ENCODE measurements around the gene DNTT. TPM values are rescaled to one million over a fixed set of nuclear protein-coding genes. Genes with fewer than 3 reads are reported as not detected.

The DNTT gene
- total RNA-seq, 1 donor from 2014 or later = not detected

DNA sequence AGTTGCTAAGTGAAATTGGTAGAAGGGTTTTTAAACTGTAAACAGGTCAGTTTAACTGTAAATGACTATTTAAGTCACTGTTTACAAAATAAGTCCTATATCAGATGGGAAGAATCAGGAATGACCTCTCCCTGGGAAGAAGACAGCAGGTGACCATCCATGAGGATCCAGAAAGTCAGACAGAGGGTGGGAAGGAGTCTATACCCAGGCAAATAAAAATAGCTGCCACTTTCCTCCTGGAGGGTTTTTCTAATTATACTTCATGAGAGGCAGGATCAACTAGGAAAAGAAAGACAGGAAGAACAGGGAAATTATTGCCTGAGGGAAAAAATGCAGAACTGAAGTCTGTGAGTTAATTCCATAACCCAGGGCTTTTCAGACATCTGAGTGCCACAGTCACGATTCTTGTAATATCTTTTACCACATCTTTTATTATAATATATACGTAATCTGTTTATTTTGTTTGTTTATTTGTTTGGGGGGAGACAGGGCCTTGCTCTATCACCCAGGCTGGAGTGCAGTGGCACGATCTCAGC is 7.0 kb downstream of the DNTT start:
- intact Hi-C loops (cut with micrococcal nuclease) = no loop called here
- Histone ChIP-seq H3K9me3 (replicated peaks) (no peaks in the 10 kb centered on the region), H3K4me3 (no peak overlapping the region), H3K4me1 (peaks cover 28% of the 10 kb centered on the region), H3K36me3 (no peaks in the 10 kb centered on the region), H3K27me3 (ENCODE audit: low read depth) (peaks cover 2% of the 10 kb centered on the region), H3K27ac (replicated peaks) (no peak overlapping the region)
- DNase-seq = no peak
- TF ChIP-seq, protein P1, sequence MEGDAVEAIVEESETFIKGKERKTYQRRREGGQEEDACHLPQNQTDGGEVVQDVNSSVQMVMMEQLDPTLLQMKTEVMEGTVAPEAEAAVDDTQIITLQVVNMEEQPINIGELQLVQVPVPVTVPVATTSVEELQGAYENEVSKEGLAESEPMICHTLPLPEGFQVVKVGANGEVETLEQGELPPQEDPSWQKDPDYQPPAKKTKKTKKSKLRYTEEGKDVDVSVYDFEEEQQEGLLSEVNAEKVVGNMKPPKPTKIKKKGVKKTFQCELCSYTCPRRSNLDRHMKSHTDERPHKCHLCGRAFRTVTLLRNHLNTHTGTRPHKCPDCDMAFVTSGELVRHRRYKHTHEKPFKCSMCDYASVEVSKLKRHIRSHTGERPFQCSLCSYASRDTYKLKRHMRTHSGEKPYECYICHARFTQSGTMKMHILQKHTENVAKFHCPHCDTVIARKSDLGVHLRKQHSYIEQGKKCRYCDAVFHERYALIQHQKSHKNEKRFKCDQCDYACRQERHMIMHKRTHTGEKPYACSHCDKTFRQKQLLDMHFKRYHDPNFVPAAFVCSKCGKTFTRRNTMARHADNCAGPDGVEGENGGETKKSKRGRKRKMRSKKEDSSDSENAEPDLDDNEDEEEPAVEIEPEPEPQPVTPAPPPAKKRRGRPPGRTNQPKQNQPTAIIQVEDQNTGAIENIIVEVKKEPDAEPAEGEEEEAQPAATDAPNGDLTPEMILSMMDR (IDR thresholded peaks at IDR 0.05; ENCODE audit: borderline replicate concordance) = no peak

DNA sequence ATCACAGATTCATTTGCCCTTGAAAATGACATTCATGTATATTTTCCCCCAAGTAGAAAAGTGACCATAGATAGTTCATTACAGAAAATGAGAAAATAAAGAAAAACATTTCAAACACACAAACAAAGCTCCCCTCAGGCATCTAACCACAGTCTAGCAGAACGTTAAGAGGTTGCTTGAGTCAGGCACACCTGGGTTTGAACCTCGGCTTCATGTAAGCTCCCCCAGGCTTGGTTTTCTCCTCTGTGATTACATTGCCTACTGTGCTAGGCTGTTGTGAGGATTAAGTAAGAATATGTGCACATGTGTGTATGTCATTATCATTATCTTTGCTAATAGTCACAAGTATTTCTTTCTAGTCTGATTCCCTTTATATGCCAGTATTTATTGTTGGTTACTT is 9.1 kb downstream of the DNTT start:
- Histone ChIP-seq H3K27ac (replicated peaks) (no peak overlapping the region), H3K9me3 (replicated peaks) (no peaks in the 10 kb centered on the region), H3K36me3 (no peaks in the 10 kb centered on the region), H3K27me3 (ENCODE audit: low read depth) (peaks cover 12% of the 10 kb centered on the region), H3K4me3 (no peak overlapping the region), H3K4me1 (peaks cover 28% of the 10 kb centered on the region)
- TF ChIP-seq, protein P1 (IDR thresholded peaks at IDR 0.05; ENCODE audit: borderline replicate concordance) = no peak
- no peak for DNase-seq
- intact Hi-C loops (cut with micrococcal nuclease) = no loop called here

DNA sequence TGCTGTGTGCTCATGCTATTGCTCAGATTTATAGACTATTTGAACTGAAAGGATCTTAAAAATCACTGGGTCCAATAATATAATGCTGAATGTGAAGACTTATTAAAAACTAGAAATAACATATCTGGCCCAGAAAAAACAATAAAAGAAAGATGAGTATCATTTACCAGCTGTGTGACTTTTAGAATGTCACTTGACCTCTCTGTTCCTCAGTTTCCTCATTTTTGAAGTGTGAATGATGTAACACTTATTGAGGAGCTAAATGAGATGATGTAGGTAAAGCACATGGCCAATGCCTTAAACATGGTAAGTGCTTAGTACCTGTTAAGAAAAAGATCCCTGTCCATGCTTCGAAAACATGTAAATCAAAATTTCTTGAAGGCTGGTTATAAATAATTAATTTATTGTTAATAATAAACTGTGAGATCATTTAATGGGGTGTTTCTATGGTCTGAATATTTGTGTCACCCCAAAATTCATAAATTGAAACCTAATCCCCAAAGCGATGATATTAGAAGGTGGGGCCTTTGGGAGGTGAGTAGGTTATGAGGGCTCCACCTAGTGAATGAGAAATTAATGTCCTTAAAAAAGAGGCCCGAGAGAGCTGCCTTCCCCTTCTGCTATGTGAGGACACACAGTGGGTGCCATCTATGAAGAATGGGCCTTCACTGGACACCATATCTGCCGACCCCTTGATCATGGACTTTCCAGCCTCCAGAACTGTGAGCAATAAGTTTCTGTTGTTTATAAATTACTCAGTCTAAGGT is 13.0 kb downstream of the DNTT start:
- H3K27me3 ChIP-seq (ENCODE audit: low read depth) = peaks cover 35% of the 10 kb centered on the region
- H3K4me1 ChIP-seq = no peaks in the 10 kb centered on the region
- no peaks in the 10 kb centered on the region for H3K36me3 ChIP-seq
- TF ChIP-seq, protein P1 (IDR thresholded peaks at IDR 0.05; ENCODE audit: borderline replicate concordance) = no peak
- intact Hi-C loops (cut with micrococcal nuclease) = no loop called here
- no peaks in the 10 kb centered on the region for H3K9me3 ChIP-seq (replicated peaks)
- no peak overlapping the region for H3K27ac ChIP-seq (replicated peaks)
- no peak for DNase-seq
- no peak overlapping the region for H3K4me3 ChIP-seq

DNA sequence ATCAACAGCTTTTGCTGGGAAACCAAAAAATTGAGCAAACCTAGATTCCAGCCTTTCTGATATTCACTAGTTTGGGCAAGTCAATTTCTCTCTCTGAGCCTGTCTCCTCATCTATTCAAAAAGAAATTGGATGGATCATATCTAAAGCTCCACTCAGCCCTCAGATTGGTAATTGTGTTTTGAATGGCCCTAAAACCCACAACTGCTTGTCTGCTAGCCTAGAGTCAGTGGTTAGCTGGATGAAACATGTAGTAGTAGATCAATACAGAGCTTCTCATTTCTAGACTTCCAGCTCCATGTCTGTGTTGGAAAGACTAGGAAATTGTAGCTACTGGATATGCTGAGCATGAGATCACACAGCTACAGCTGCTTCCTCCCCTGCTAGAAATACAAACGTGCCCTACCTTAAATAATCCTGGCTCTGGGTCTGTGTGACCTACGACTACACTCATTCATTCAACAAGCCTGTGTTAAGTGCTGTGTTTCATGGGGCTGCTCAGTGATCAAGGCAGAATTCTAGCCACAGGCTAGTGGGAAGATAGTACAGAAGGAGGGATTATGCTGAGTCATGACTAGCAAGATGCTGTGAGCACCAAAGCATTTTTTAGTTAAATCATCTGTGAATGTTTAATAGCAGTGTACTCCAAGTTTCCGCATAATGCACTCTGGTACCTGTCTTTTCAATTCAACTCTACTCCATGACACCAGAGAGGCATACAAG is 15.7 kb downstream of the DNTT start:
- Histone ChIP-seq H3K36me3 (no peaks in the 10 kb centered on the region), H3K4me1 (no peaks in the 10 kb centered on the region), H3K27ac (replicated peaks) (no peak overlapping the region), H3K27me3 (ENCODE audit: low read depth) (peaks cover 59% of the 10 kb centered on the region), H3K4me3 (no peak overlapping the region), H3K9me3 (replicated peaks) (no peaks in the 10 kb centered on the region)
- DNase-seq = no peak
- TF ChIP-seq, protein P1 (IDR thresholded peaks at IDR 0.05; ENCODE audit: borderline replicate concordance) = no peak
- intact Hi-C loops (cut with micrococcal nuclease) = no loop called here

DNA sequence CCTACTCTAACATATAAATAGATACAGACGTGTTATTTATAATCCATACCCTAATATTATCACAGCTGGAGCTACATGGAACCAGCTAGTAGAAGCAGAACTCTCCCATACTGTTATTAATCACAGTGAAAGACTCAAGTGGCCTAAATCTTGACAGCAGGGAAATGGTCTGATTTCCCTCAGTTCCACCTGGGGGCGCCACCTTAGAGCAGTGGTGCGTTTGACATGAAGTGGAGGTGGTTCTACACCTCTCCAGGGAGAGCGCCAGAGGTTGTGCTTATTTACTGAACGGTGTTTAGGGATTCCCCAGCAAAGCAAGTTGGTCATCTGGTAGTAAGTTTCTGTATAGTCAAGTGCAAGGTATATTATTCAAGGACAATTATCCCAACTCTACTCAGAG is 17.6 kb downstream of the DNTT start:
- no peak for DNase-seq
- Histone ChIP-seq H3K4me1 (no peaks in the 10 kb centered on the region), H3K27me3 (ENCODE audit: low read depth) (peaks cover 52% of the 10 kb centered on the region), H3K36me3 (no peaks in the 10 kb centered on the region), H3K27ac (replicated peaks) (no peak overlapping the region), H3K9me3 (replicated peaks) (no peaks in the 10 kb centered on the region), H3K4me3 (no peak overlapping the region)
- TF ChIP-seq, protein P1 (IDR thresholded peaks at IDR 0.05; ENCODE audit: borderline replicate concordance) = no peak
- intact Hi-C loops (cut with micrococcal nuclease) = no loop called here

Measured in left ventricle myocardium inferior (tissue), 1 donor.